ENCODE results near the gene TTLL4. TPM values are rescaled to one million over a fixed set of nuclear protein-coding genes. Genes with fewer than 3 reads are reported as not detected.

TTLL4 gene
- polyA plus RNA-seq, 4 donors = 18.9 to 42.3 (median 34.7) TPM

- DNase-seq (ENCODE audit: low read depth in 4 of 4, low spot score in 3 of 4) = no peak
These were observed 71.3 kb downstream of the TTLL4 start, which contains the start of gene CYP27A1 for GRCh38 chr2:218781691-218782527. Gene CYP27A1, plus strand, starts transcription at chr2:218782147. Its CDS starts 36 bp downstream, at chr2:218782183.

GRCh38 chr2:218782528-218782844, 71.9 kb downstream of the TTLL4 start:
- no peak for DNase-seq (ENCODE audit: low read depth in 4 of 4, low spot score in 3 of 4)

- DNase-seq (ENCODE audit: low read depth in 4 of 4, low spot score in 3 of 4) = no peak
These were observed 73.1 kb downstream of the TTLL4 start for GRCh38 chr2:218783688-218784087.

- no peak for DNase-seq (ENCODE audit: low read depth in 4 of 4, low spot score in 3 of 4)
These were observed 74.5 kb downstream of the TTLL4 start for GRCh38 chr2:218785103-218785502.

- no peak for DNase-seq (ENCODE audit: low read depth in 4 of 4, low spot score in 3 of 4)
These were observed 75.5 kb downstream of the TTLL4 start for GRCh38 chr2:218786133-218786532.

- DNase-seq (ENCODE audit: low read depth in 4 of 4, low spot score in 3 of 4) = no peak
These were observed 78.1 kb downstream of the TTLL4 start for GRCh38 chr2:218788529-218789255.

- no peak for DNase-seq (ENCODE audit: low read depth in 4 of 4, low spot score in 3 of 4)
These were observed 81.8 kb downstream of the TTLL4 start for GRCh38 chr2:218792433-218792832.

GRCh38 chr2:218796691-218797090, 86.1 kb downstream of the TTLL4 start:
- DNase-seq (ENCODE audit: low read depth in 4 of 4, low spot score in 3 of 4) = no peak

GRCh38 chr2:218798767-218799504, 88.3 kb downstream of the TTLL4 start:
- no peak for DNase-seq (ENCODE audit: low read depth in 4 of 4, low spot score in 3 of 4)

GRCh38 chr2:218799990-218800389, 89.4 kb downstream of the TTLL4 start:
- DNase-seq (ENCODE audit: low read depth in 4 of 4, low spot score in 3 of 4) = no peak

- DNase-seq (ENCODE audit: low read depth in 4 of 4, low spot score in 3 of 4) = no peak
These were observed 91.9 kb downstream of the TTLL4 start for GRCh38 chr2:218802386-218802994.

- no peak for DNase-seq (ENCODE audit: low read depth in 4 of 4, low spot score in 3 of 4)
These were observed 94.2 kb downstream of the TTLL4 start for GRCh38 chr2:218804817-218805216.

Other genes with a start within 250 kb of the TTLL4 start
- gene USP37, start 142.5 kb upstream of the TTLL4 start, polyA plus RNA-seq (ENCODE audit: insufficient read length in 4 of 4) = 10 to 100 TPM; 13.8 to 18.6 (median 17.3) TPM
- 10 to 100 TPM; 44.2 to 62.8 (median 51.5) TPM for gene CNOT9, start 142.0 kb upstream of the TTLL4 start, polyA plus RNA-seq (ENCODE audit: insufficient read length in 4 of 4)
- gene PLCD4, start 102.9 kb upstream of the TTLL4 start, polyA plus RNA-seq (ENCODE audit: insufficient read length in 4 of 4) = 10 to 100 TPM in 2 of 4 donors, 1 to 10 TPM in 2; 7.4 to 11.8 (median 8.7) TPM
- gene ZNF142, start 51.2 kb upstream of the TTLL4 start, polyA plus RNA-seq (ENCODE audit: insufficient read length in 4 of 4) = 10 to 100 TPM; 15.9 to 23.9 (median 18.6) TPM
- gene BCS1L, start 51.2 kb upstream of the TTLL4 start, polyA plus RNA-seq (ENCODE audit: insufficient read length in 4 of 4) = 10 to 100 TPM; 36.4 to 60.4 (median 47.9) TPM
- 10 to 100 TPM; 43.0 to 50.2 (median 44.5) TPM for gene RNF25, start 38.8 kb upstream of the TTLL4 start, polyA plus RNA-seq (ENCODE audit: insufficient read length in 4 of 4)
- gene STK36, start 38.7 kb upstream of the TTLL4 start, polyA plus RNA-seq (ENCODE audit: insufficient read length in 4 of 4) = 100 to 1,000 TPM in 1 of 4 donors, 10 to 100 TPM in 3; 61.2 to 119 (median 68.6) TPM
- 10 to 100 TPM; 10.6 to 52.6 (median 42.3) TPM for gene CYP27A1, start 71.3 kb downstream of the TTLL4 start, polyA plus RNA-seq (ENCODE audit: insufficient read length in 4 of 4)
- not detected for gene PRKAG3, start 121.0 kb downstream of the TTLL4 start, polyA plus RNA-seq (ENCODE audit: insufficient read length in 4 of 4)
- gene WNT6, start 149.0 kb downstream of the TTLL4 start, polyA plus RNA-seq (ENCODE audit: insufficient read length in 4 of 4) = 1 to 10 TPM in 1 of 4 donors, under 1 TPM in 3; 0.20 to 1.9 (median 0.43) TPM
- gene WNT10A, start 170.0 kb downstream of the TTLL4 start, polyA plus RNA-seq (ENCODE audit: insufficient read length in 4 of 4) = 1 to 10 TPM in 2 of 4 donors, under 1 TPM in 2; 0.08 to 1.5 (median 0.96) TPM
- under 1 TPM in 3 of 4 donors, not detected in 1; 0.08 to 0.14 (median 0.14) TPM for gene CDK5R2, start 248.8 kb downstream of the TTLL4 start, polyA plus RNA-seq (ENCODE audit: insufficient read length in 4 of 4)